Adrenal gland (tissue), 12 donors: ENCODE results near the gene MYT1. TPM values are rescaled to one million over a fixed set of nuclear protein-coding genes. Genes with fewer than 3 reads are reported as not detected.

Source experiments
- DNase-seq, 7 donors: peaks; one replicate each; pipeline ENCODE4 v3.0.0-alpha.2; 2019 to 2020
- H3K27ac ChIP-seq, 5 donors: fragments of 200-600 bp; sonication (generic) in 4 of 5; 1 replicate in 3 of 5; 2 replicates in 2 of 5; pipeline versions ENCODE4 v1.5.1 to v1.8.0; 2016 to 2020; ENCODE audit warnings: mild to moderate bottlenecking in 1 of 5
- H3K27me3 ChIP-seq: fragments of 200-600 bp; 2 replicates; pipeline ENCODE4 v1.8.0; 2021
- H3K36me3 ChIP-seq, 2 donors: fragments of 200-600 bp; replicated peaks in 1 of 2; 1 replicate in 1 of 2; 2 replicates in 1 of 2; pipeline versions ENCODE4 v1.5.1 to v1.8.0; 2018 to 2022
- H3K4me1 ChIP-seq, 2 donors: fragments of 200-600 bp; replicated peaks in 1 of 2; 1 replicate in 1 of 2; 2 replicates in 1 of 2; pipeline versions ENCODE4 v1.5.1 to v1.8.0; 2018 to 2021
- H3K4me3 ChIP-seq, 4 donors: fragments of 200-600 bp; sonication (generic) in 3 of 4; one replicate each; pipeline ENCODE4 v1.5.1; 2016 to 2018
- H3K9me3 ChIP-seq, 3 donors: fragments of 200-600 bp; sonication (generic) in 1 of 3; replicated peaks in 1 of 3; 1 replicate in 2 of 3; 2 replicates in 1 of 3; pipeline versions ENCODE4 v1.5.1 to v1.8.0; 2016 to 2021
- POLR2A ChIP-seq, 2 donors: fragments of 450-650 bp; IDR thresholded peaks; one replicate each; pipeline ENCODE4 v1.6.1; 2017; ENCODE audit warnings: antibody characterized with exemption in 2 of 2, mild to moderate bottlenecking in 2 of 2, moderate library complexity in 1 of 2
- WGBS, 4 donors: extraction: QIAGEN DNeasy Blood & Tissue Kit in 2 of 4; methylation state at CpG; one replicate each; pipeline versions ENCODE4 v1.1.5 to v1.1.7; 2013 to 2017; 5-methylcytosine and 5-hydroxymethylcytosine counted together
- intact Hi-C, 2 donors: fragments of 100-400 bp; cut with DNase I; formaldehyde crosslinking; loops; one replicate each; pipeline versions ENCODE4 v1.14.1 to v1.15.0; 2022 to 2023
- polyA plus RNA-seq, 3 donors: library from polyadenylated mRNA; stranded (reverse); fragments of 200-250 nt in 2 of 3; fragments of 350-450 nt in 1 of 3; fragmentation: Illumina TruSeq in 1 of 3; extraction: RNeasy Lipid Tissue Mini Kit (QIAGEN cat#74804) in 1 of 3; gene quantifications; one replicate each; pipeline ENCODE4 v1.2.3, GENCODE V29; 2013 to 2014
- total RNA-seq, 9 donors: library from RNA; depleted of rRNA in 4 of 9; stranded (reverse); fragments of >200 nt in 4 of 9; fragments of 120-200 nt in 1 of 9; fragmentation: NEBNext Ultra II Directional in 1 of 9; extraction: Animal tissue kit (Norgen Biotek cat#: 25700) in 1 of 9; gene quantifications; one replicate each; pipeline versions ENCODE4 v1.1.0 to v1.2.4, GENCODE V29; 2013 to 2023
- TF ChIP-seq, protein P1 (sequence below), 6 experiments: fragments of 450-650 bp in 4 of 6; fragments of 200-600 bp in 2 of 6; sonication (generic) in 1 of 6; IDR thresholded peaks; 1 replicate in 5 of 6; 2 replicates in 1 of 6; pipeline versions ENCODE4 v1.5.1 to v1.8.0; 2016 to 2021; ENCODE audit warnings: antibody characterized with exemption in 6 of 6, mild to moderate bottlenecking in 2 of 6, moderate library complexity in 1 of 6
- donor health status: healthy with polysubstance abuse.
- donor health status: Bipolar disorder and iron deficiency.
- donor health status: DM: yes; HTN: yes; CAD: no.
- donor health status: DM: no; HTN: no; CAD: no.
- donor health status: DM: no; HTN: no; CAD: no.
- donor health status: DM: yes; HTN: yes; CAD: no.

Gene MYT1
- total and polyA plus RNA-seq, 12 donors, result 0.61 to 8.5 (median 2.7) TPM

DNA sequence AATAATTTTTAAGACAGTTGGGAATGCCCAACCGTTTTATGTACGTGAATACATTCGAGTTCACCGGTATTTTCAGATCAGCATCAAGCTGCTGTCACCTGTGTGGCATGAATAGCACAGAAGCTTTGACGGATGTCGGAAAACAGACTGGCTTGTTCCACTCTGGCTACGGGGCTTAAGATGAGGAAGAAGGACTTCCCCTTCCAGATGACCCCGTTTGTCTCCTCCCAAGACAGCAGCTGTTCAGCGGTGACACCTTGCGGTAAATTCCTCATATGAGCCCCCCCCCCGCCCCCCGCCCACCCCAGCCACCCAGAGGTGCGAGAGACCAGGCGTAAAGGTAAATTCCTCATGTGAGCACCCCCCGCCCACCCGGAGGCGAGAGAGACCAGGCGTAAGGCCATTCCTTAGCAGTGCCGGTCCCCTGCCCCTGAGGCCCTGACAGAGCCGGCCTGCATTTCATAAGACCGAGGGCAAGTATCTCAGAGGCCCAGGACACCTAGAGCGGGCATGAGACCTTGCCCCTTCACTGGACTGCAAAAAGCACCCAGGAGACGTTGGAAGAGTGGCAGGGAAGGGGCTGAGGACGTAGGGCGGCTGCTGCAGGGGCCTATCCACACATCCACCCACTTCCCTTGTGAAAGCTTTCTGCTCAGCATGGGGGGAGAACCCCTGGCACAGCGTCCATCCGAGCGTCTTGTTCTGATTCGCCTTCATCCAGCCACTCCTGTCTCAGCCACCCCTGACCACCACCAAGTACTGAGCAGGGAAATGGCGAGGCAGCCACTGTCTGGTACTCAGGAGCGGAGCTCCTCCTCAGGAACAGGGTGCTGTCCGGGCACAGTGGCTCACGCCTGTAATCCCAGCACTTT, 84.0 kb downstream of the MYT1 start:
- no peak overlapping the region for H3K4me3 ChIP-seq
- H3K27me3 ChIP-seq, result no peaks in the 10 kb centered on the region
- intact Hi-C loops, result no loop called here
- no peaks in the 10 kb centered on the region for H3K36me3 ChIP-seq
- H3K9me3 ChIP-seq, result no peaks in the 10 kb centered on the region
- DNase-seq, result peak in 4 of 7 donors; percentile 8 to 48 (median 13)
- no peak for TF ChIP-seq POLR2A (IDR thresholded peaks at IDR 0.05)
- TF ChIP-seq, protein P1, sequence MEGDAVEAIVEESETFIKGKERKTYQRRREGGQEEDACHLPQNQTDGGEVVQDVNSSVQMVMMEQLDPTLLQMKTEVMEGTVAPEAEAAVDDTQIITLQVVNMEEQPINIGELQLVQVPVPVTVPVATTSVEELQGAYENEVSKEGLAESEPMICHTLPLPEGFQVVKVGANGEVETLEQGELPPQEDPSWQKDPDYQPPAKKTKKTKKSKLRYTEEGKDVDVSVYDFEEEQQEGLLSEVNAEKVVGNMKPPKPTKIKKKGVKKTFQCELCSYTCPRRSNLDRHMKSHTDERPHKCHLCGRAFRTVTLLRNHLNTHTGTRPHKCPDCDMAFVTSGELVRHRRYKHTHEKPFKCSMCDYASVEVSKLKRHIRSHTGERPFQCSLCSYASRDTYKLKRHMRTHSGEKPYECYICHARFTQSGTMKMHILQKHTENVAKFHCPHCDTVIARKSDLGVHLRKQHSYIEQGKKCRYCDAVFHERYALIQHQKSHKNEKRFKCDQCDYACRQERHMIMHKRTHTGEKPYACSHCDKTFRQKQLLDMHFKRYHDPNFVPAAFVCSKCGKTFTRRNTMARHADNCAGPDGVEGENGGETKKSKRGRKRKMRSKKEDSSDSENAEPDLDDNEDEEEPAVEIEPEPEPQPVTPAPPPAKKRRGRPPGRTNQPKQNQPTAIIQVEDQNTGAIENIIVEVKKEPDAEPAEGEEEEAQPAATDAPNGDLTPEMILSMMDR (IDR thresholded peaks at IDR 0.05), result no peak
- H3K4me1 ChIP-seq, result no peaks in the 10 kb centered on the region
- 69 to 79% (median 74%) methylated on average over 20 to 33 of the region's 33 CpGs for WGBS, 4 donors
- H3K27ac ChIP-seq, result no peak overlapping the region

DNA sequence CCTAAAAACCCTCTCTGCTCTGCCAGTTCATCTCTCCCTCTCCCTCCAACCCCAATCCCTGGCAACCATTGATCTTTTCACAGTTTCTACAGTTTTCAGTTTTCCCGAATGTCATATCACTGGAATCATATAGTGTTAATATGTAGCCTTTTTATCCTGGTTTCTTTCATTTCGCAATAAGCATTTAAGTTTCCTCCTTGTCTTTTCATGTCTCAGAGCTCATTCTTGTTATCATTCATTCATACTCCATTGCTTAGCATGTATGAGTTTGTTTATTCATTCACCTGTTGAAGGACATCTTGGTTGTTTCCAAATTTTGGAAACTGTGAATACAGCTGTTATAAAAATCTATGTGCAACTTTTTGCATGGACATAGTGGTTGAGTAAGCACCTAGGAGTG, 85.8 kb downstream of the MYT1 start:
- no peaks in the 10 kb centered on the region for H3K36me3 ChIP-seq
- peaks cover 0 to 3% of the 10 kb centered on the region in 2 donors for H3K4me1 ChIP-seq
- H3K27me3 ChIP-seq, result no peaks in the 10 kb centered on the region
- no peak for DNase-seq
- 79 to 92% (median 87%) methylated on average over 2 of the region's 2 CpGs for WGBS, 4 donors
- no peak overlapping the region for H3K4me3 ChIP-seq
- no peaks in the 10 kb centered on the region for H3K9me3 ChIP-seq
- intact Hi-C loops, result no loop called here
- H3K27ac ChIP-seq, result no peak overlapping the region
- TF ChIP-seq POLR2A (IDR thresholded peaks at IDR 0.05), result no peak
- TF ChIP-seq, protein P1 (IDR thresholded peaks at IDR 0.05), result no peak

- no peak overlapping the region for H3K4me3 ChIP-seq
- TF ChIP-seq POLR2A (IDR thresholded peaks at IDR 0.05), result no peak
- TF ChIP-seq, protein P1 (IDR thresholded peaks at IDR 0.05), result no peak
- peaks cover 13 to 23% of the 10 kb centered on the region in 2 donors for H3K4me1 ChIP-seq
- no peak for DNase-seq
- 90 to 98% (median 93%) methylated on average over 4 of the region's 4 CpGs for WGBS, 4 donors
- H3K36me3 ChIP-seq, result no peaks in the 10 kb centered on the region
- H3K27ac ChIP-seq, result no peak overlapping the region
- no peaks in the 10 kb centered on the region for H3K27me3 ChIP-seq
- intact Hi-C loops, result no loop called here
- no peaks in the 10 kb centered on the region for H3K9me3 ChIP-seq
Measured at GRCh38 chr20:64253000-64253383, 88.7 kb downstream of the MYT1 start.

- H3K4me1 ChIP-seq, result peaks cover 13 to 28% of the 10 kb centered on the region in 2 donors
- H3K36me3 ChIP-seq, result no peaks in the 10 kb centered on the region
- no peak overlapping the region for H3K4me3 ChIP-seq
- no peak overlapping the region for H3K27ac ChIP-seq
- WGBS, 4 donors, result 83 to 94% (median 90%) methylated on average over 4 of the region's 4 CpGs
- H3K9me3 ChIP-seq, result no peaks in the 10 kb centered on the region
- H3K27me3 ChIP-seq, result no peaks in the 10 kb centered on the region
- intact Hi-C loops, result no loop called here
- TF ChIP-seq POLR2A (IDR thresholded peaks at IDR 0.05), result no peak
- TF ChIP-seq, protein P1 (IDR thresholded peaks at IDR 0.05), result no peak
- no peak for DNase-seq
Measured at GRCh38 chr20:64253443-64253842, 89.2 kb downstream of the MYT1 start.
